Activated CD4-positive, alpha-beta T cell treated with anti-CD3 and anti-CD28 coated beads, Interleukin-2, amount 50 U/mL, for 4 hours (primary cell): ENCODE measurements around the gene CEP85L.
A peak's percentile ranks its signal among the peaks of the same experiment; 100 is the strongest.

Source experiments
- DNase-seq, 2 experiments: peaks; one replicate each; pipeline ENCODE4 v3.0.0-alpha.2; 2020

CEP85L gene

GRCh38 chr6:118659513-118660217 lies 8.3 kb upstream of the CEP85L start:
- DNase-seq = no peak

DNA sequence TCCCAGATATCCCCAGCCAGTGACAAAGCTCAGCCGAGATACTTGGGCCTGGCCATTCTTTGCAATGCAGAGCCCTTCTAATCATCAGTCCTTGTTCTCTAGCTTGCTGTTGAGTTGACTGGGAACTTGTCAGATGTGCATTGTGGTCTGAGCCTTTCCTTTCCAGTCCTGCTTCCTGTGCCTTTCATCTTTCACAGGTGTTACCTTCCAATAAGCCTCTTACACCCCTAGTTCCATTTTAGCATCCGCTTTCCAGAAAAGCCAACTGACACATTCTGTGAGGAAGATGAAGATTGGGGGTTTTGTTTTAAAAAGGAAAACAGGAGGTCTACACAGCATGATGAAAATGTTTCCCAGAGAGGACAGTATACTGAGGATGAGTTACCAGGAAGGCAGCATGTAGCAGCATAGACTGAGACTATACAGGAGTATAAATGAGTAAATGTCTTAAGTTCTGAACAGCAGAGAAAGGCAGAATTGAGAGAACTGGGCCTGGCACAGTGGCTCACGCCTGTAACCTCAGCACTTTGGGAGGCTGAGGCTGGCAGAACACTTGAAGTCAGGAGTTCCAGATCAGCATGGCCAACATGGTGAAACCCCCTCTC lies 5.6 kb upstream of the CEP85L start:
- DNase-seq = no peak

DNA sequence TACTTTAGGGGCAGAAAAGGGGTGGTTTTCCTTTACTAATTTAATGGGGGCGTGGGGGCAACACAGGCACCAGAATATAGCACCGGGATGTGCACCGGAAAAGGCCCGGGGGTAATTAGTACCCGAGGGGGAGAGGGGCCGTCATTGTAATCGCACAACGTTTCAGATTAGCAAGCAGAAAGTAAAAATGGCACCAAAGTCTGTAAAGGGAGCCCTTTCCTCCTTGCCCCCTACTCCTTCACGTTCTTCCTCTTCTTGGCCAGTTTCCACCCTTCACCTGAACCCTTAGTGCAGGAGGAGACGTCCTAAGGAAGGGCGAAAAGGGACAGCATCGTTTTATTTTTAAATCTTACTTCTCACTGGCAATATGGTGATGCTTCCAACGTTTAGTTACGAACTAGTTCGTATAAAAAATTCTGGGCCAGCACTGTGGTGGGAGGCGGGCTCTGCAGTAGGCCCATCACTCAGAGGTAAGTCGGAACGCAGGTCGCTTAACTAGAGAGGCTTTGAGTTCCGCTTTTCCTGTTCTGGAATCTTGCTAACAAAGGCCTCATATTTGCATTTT lies 742 bp upstream of the CEP85L start:
- DNase-seq = no peak

GRCh38 chr6:118650582-118651281 lies 659 bp downstream of the CEP85L start:
- DNase-seq = peak; percentile 18

DNA sequence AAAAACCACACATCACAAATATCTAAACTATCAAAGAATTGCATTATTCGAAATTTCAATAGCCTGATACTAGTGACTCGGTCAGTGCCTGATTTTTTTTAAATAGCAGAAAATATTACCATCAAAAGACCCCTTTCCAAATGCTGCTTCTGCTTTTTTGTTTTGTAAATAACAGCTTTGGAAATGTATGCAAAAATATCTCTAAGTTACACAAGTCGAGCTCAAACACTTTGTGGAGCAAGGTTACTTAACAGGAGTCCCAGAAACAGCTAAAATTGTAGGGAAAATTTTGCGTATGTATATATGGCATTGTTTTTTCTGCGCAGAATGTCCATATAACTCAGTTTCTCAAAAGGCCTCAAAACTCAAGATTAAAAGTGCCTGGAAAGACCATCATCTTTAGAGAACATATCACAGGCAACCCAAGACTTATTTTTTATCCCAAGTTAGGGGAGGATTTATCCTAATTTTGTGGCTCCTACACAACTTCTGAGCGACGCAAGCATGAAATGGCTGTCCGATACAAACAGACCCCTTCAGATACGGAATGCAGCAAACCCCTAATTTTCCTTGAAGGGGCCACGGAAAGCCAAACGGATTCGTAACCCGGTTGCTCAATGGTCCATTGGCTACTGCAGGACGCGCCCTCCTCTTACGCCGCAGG lies 1.3 kb downstream of the CEP85L start:
- no peak for DNase-seq

DNA sequence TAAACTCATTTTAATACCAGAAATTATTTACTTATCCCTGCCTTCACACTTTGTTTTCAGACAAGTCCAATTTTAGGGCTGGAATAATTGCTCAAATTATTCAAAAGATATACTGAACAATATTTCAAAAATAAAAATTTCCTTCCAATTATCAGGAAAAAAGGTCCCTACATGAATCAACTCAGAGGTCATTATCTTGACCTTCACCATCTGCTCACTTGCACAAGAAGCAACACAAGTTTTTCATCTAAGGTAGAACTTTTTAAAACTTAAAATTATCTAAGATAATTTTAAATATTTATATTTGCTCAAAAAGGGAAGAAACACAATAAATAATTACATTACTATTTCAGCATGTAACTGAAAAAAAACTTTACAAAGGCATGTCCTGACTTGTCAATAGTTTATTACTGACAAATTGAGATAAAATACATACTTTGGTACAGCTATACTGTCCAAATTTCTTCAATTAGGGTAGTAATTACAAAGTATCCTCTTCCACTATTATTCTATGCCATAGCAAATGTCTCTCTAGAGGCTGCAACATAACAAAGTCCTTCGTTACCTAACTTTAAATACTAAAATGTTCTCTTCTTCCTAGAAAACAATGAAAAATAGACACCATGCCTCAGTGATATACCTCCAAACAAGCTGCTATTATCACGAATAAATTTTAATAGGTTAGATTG lies 2.4 kb downstream of the CEP85L start:
- no peak for DNase-seq

DNA sequence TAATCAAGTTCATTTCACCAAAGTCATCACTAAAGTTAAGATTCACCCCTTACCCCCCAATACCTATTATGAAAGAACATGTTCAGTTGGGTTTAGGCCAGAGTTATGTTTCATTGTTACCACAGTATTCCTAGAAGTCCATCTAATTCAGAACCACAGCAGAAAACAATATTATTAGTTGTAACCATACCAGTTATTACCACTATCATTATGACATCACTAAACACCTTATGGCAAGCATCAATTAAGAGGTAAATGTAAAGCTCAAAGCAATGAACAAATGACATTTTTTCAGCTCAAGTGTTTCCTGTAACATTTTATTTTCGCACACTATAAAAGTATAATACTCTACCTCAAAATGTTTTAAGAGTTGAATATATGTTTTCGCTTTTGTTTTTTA lies 4.4 kb downstream of the CEP85L start:
- DNase-seq = no peak

DNA sequence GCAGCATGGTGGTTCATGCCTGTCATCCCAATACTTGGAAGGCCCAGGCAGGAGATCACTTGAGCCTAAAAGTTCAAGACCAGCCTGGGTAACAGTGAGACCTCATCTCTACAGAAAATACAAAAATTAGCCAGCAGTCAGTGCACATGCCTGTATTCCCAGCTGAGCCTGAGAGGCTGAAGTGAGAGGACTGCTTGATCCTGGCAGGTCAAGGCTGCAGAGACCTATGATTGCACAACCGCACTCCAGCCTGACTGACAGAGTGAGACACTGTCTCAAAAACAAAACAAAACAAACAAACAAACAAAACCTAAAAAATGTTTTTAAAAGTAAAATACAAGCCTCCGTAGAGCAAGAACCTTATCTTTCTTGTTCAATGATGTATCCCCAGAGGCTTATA lies 6.0 kb downstream of the CEP85L start:
- no peak for DNase-seq

DNA sequence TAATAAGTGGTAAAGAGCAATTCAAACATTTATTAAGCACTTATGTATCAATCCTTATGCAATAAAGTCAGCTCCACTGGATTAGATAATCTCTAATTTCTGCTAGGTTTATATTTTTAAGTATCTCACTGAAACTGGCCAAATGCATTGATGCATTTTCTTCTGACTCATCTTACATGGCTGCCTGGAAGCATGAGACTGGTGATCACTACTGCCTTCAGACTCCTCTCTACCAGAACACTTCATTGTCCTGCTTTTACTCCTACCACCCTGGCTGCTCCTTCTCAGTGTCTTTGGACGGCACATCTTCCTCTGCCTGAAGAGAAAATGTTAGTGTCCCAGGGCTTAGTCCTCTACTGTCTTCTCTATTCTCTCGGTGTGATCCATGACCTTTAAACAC lies 7.4 kb downstream of the CEP85L start:
- DNase-seq = no peak

DNA sequence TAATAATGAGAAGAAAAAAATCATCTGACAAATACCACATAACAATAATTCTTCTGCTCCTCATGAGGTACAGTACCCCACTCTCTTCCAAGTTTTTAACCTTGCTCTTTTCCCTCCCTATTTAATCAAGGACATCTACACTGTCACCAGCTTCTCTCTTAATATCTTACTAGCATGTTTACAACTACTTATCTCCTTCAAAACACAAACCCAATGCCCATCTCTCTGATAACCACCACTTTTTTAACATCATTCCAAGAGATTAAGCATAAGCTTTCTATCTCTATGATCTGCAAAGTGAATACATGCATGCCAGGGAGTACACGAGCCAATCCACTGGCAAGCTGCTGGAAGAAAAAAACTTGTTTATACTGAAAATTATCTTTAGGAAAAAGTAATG lies 10.3 kb downstream of the CEP85L start:
- DNase-seq = no peak

DNA sequence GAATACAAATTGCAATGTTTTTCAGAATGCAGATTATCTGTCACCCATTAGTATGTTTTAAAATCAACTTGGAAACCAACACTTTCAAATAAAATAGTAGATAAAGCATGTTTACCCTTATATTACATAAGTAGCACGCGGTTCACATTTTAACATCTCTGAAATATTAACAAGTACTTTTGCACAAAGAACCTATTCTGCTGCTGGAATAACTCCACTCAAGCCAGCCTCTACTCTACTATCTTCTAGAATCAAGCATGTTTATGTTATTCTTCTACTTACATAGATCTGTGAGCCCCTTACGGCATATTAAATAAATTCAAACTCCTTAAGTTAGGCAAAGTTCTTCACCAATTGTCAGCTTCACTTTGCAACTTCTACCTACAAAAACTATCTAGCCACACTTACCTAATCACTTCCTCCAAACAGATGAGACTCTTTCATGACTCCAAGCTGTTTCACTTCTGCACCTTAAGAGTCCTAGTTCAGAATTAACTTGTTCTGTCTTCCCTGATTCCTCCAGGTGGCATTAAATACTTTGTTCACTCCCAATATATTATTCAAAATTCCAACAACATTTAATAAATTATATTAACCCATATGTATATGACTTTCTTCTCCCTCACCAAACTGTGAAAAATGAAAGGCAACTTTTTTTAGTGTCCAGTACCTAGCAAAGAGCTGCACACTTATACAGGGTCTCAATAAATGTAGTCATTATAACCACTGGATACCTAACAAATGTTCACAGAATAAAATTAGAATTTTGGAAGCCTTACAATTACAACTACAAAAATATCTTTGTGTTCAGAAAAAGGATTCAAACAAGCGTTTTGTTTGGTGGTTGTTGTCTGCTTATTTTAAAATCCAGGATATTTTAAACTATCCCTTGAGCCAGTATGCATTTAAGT lies 12.1 kb downstream of the CEP85L start:
- DNase-seq = no peak

GRCh38 chr6:118638288-118638687 lies 13.1 kb downstream of the CEP85L start:
- no peak for DNase-seq

DNA sequence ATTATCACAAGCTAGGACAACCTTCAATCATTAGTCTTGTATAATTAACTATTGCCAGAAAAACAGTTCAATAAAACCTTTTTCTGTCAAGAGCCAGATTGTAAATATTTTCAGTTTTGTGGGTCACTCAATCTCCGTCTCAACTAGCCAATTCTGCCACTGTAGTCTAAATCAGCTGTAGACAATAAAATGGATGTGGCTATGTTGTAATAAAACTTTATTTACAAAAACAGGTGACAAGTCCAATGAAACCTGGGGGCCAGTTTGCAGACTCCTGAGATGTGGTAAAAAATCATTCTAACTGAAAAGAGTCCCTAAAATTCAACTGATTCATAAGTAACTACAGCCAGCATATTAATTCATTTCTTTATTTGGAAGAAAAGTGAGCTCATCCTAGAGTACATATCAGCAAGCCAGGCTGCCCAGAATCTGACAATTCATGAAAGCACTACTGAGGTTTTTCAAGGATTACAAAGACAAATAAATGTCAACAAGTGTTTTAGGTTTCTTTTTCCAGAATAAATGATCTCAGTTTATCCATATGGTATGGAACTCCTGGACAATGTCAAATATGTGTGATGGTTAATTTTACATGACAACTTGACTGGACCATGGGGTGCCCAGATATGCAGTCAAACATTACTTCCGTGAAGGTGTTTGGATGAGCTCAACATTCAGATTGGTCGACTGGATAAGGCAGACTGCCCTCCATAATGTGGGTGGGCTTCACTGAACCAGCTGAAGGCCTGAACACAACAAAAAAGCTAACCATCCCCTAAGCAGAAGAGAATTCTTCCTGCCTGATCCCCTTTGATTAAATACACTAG lies 15.3 kb downstream of the CEP85L start:
- no peak for DNase-seq

DNA sequence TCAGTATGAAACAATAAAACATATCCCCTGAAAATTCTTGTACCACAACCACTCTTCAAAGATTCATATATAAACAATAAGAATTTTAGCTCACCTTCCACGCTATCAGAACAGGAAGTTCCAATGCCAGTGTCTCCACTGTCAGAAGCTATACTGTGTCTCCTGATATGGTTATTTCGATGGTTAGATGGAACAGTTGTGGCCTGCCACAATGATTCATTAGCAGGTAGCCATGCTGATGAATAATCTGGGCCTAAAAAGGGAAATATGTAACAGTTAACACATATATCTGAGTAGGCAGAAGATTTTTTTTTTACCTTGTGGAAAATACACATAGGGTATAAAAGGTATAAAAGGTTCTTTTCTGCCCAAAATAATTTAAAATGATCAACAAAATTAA lies 19.0 kb downstream of the CEP85L start:
- no peak for DNase-seq

DNA sequence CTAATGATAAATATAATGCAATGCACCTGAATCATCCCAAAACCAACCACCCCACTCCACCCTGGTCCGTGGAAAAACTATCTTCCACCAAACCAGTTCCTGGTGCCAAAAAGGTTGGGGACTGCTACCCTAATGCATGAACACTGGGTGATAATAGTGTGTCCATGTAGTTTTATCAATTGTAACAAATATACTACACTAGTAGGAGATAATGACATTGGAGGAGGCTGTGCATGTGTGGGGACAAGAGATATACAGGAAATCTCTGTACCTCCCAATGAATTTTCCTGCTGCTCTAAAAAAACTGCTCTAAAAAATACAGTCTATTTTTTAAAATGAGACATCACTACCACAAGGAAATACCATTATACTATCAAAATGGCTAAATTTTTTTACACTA lies 20.5 kb downstream of the CEP85L start:
- DNase-seq = no peak

DNA sequence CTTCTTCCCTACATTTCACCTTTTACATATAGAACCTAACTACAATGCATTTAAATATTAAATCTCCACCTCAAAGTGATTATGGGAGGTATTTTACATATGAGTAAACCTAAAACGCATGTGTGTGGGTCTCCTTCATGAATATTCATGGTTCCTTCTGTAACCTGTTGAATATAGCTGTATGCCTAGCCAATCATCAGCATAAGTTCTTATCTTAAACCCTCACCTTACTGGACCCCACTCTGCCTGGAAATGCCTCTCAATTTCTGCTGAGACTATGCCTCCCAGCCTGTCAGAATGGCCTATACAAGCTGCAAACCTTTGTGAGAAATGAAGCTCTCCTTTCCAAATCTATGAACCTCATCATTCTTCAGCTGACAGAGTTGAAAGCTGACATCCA lies 21.3 kb downstream of the CEP85L start:
- no peak for DNase-seq

- no peak for DNase-seq
Measured at GRCh38 chr6:118627724-118628123, 23.7 kb downstream of the CEP85L start.

DNA sequence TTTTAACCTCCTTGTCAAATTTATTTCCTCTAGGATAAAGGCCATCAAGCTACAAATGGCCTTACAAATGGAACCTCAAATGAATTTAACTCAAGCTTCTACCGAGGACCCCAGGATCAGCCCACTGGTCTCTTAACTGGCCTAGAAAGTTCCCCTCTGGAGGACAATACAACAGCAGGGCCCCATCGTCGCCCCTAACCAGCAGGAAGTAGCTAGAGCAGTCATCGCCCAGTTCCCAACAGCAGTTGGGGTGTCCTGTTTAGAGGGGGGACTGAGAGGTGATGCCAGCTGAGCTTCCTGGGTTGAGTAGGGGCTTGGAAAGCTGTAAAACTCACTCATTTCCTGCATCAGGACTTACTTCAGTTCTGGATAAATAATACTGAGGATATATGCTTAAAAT lies 25.6 kb downstream of the CEP85L start:
- DNase-seq = no peak

DNA sequence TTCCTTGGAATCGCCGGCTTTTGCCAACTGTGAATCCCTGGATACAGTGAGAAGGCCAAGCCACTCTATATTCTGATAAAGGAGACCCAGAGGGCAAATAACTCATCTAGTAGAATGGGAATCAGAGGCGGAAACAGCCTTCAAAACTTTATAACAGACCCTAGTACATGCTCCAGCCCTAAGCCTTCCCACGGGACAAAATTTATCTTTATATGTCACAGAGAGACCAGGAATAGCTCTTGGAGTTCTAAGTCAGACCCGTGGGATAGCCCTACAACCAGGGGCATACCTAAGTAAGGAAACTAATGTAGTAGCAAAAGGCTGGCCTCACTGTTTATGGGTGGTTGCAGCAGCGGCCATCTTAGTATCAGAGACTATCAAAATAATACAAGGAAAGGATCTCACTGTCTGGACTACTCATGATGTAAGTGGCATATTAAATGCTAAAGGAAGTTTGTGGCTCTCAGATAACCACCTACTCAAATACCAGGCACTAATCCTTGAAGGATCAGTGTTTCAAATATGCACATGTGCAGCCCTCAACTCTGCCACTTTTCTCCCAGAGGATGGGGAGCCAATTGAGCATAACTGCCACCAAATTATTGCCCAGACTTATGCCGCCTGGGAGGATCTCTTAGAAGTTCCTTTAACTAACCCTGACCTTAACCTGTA lies 29.5 kb downstream of the CEP85L start:
- no peak for DNase-seq

DNA sequence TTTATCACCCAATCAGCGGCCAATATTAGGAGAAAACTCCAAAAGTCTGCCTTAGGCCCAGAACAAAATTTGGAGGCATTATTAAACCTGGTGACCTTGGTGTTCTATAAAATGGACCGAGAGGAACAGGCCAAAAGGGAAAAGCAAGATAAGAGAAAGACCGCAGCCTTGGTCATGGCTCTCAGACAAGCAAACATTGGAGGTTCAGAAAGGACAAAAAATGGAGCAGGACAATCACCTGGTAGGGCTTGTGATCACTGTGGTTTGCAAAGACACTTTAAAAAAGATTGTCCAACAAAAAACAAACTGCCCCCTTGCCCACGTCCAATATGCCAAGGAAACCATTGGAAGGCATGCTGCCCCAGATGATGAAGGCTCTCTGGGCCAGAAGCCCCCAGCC lies 31.2 kb downstream of the CEP85L start:
- no peak for DNase-seq
